SK-N-MC (cell line): Measurements from ENCODE around the gene NMNAT1.

ENCODE experiments used
- EZH2 ChIP-seq: fragments of 200-600 bp; sonication (generic); IDR thresholded peaks from one replicate; pipeline ENCODE4 v1.6.1; 2017; ENCODE audit warnings: antibody characterized with exemption
- FOXP2 ChIP-seq: optimal IDR thresholded peaks from 2 replicates; pipeline ENCODE3; 2011; ENCODE audit warnings: mild to moderate bottlenecking, moderate library complexity; ENCODE audit not compliant: insufficient read depth; ENCODE audit errors: extremely low read length, control extremely low read depth
- POLR2AphosphoS5 ChIP-seq: IDR thresholded peaks from 2 replicates; pipeline ENCODE4 v1.6.1; 2012; ENCODE audit warnings: mild to moderate bottlenecking, low read depth, low read length, borderline replicate concordance

- no peak for TF ChIP-seq POLR2AphosphoS5
- TF ChIP-seq FOXP2: no peak
- no peak for TF ChIP-seq EZH2
These were observed 26.8 kb upstream of the NMNAT1 start for GRCh38 chr1:9916452-9916851.
